ENCODE measurements around the gene KIF3B. TPM values are rescaled to one million over a fixed set of nuclear protein-coding genes. Genes with fewer than 3 reads are reported as not detected.
"Not testable (repeated sequence)": the region's sequence is repeated elsewhere in the genome, so short reads cannot be mapped to it uniquely, and the experiment has no call there.

Gene KIF3B
- total RNA-seq, 4 donors from 2014 or later, result 21.4 to 29.0 (median 24.4) TPM

GRCh38 chr20:32353848-32354496, 76.5 kb downstream of the KIF3B start:
- TF ChIP-seq EP300 (IDR thresholded peaks at IDR 0.05) (no peak), POLR2AphosphoS5 (IDR thresholded peaks at IDR 0.05) (no peak), CTCF (IDR thresholded peaks at IDR 0.05) (no peak), POLR2A (IDR thresholded peaks at IDR 0.05) (no peak)
- H3K27me3 ChIP-seq, result no peaks in the 10 kb centered on the region
- H3K4me1 ChIP-seq, result peaks cover 0 to 19% (median 13%) of the 10 kb centered on the region in 3 donors
- no peak for ATAC-seq
- 75 to 95% methylated on average over 2 to 3 of the region's 6 CpGs for WGBS, 2 donors (ENCODE audit: low coverage in 1 of 2)
- H3K36me3 ChIP-seq, result no peaks in the 10 kb centered on the region
- no peak overlapping the region for H3K4me3 ChIP-seq
- no peak overlapping the region for H3K27ac ChIP-seq
- H3K9me3 ChIP-seq, result no peaks in the 10 kb centered on the region

- no peak for ATAC-seq
- Histone ChIP-seq H3K27ac (peak overlapping the region in 1 of 4 donors; percentile 5), H3K27me3 (no peaks in the 10 kb centered on the region), H3K4me1 (peaks cover 0 to 24% (median 13%) of the 10 kb centered on the region in 3 donors), H3K9me3 (no peaks in the 10 kb centered on the region), H3K4me3 (no peak overlapping the region), H3K36me3 (no peaks in the 10 kb centered on the region)
- WGBS, 2 donors (ENCODE audit: low coverage in 1 of 2), result 40 to 41% methylated on average over 2 of the region's 2 CpGs
- TF ChIP-seq POLR2AphosphoS5 (IDR thresholded peaks at IDR 0.05) (no peak), POLR2A (IDR thresholded peaks at IDR 0.05) (no peak), CTCF (IDR thresholded peaks at IDR 0.05) (no peak), EP300 (IDR thresholded peaks at IDR 0.05) (no peak)
These were observed 77.4 kb downstream of the KIF3B start for GRCh38 chr20:32354592-32355416.

- TF ChIP-seq POLR2A (IDR thresholded peaks at IDR 0.05) (no peak), POLR2AphosphoS5 (IDR thresholded peaks at IDR 0.05) (no peak), EP300 (IDR thresholded peaks at IDR 0.05) (no peak), CTCF (IDR thresholded peaks at IDR 0.05) (no peak)
- Histone ChIP-seq H3K27ac (peak overlapping the region in 2 of 4 donors; percentile 52 to 99), H3K27me3 (no peaks in the 10 kb centered on the region), H3K4me1 (peaks cover 0 to 30% (median 13%) of the 10 kb centered on the region in 3 donors), H3K4me3 (no peak overlapping the region), H3K36me3 (no peaks in the 10 kb centered on the region), H3K9me3 (no peaks in the 10 kb centered on the region)
- no peak for ATAC-seq
- 69 to 74% methylated on average over 4 to 5 of the region's 6 CpGs for WGBS, 2 donors (ENCODE audit: low coverage in 1 of 2)
These were observed 78.0 kb downstream of the KIF3B start for GRCh38 chr20:32355417-32355841.

- peak overlapping the region in 2 of 4 donors; percentile 52 to 99 for H3K27ac ChIP-seq
- 69 to 92% methylated on average over 6 of the region's 7 CpGs for WGBS, 2 donors (ENCODE audit: low coverage in 1 of 2)
- not testable (repeated sequence) for H3K27me3 ChIP-seq, H3K4me3 ChIP-seq, ATAC-seq, H3K9me3 ChIP-seq, H3K36me3 ChIP-seq
- peaks cover 0 to 36% (median 13%) of the 10 kb centered on the region in 3 donors for H3K4me1 ChIP-seq
These were observed 78.6 kb downstream of the KIF3B start for GRCh38 chr20:32355907-32356621.
